ENCODE measurements around the gene EHMT2.
A peak's percentile ranks its signal among the peaks of the same experiment; 100 is the strongest.
"Not testable (repeated sequence)": the region's sequence is repeated elsewhere in the genome, so short reads cannot be mapped to it uniquely, and the experiment has no call there.

Gene EHMT2

DNA sequence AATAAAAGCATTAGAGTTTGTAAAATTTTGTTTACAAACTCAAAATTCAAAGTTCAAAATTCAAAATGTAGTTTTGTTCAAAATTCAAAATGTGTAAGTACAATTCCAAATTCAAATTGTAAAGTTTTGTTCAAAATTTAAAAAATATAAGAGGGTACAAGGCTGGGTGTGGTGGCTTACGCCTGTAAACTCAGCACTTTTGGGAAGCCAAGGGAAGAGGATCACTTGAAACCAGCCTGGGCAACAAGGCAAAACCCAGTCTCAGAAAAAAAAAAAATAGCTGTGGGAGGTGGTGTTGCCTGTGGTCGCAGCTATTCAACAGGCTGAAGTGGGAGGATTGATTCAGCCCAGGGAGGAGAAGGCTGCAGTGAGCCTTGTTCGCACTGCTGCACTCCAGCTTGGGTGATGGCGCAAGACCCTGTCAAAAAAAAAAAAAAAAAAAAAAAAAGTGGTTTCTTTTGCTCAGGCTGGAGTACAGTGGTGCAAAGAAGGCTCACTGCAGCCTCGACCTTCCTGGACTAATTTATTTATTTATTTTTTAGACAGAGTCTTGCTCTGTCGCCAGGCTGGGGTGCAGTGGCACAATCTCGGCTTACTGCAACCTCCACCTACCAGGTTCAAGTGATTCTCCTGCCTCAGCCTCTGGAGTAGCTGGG, 9.8 kb upstream of the EHMT2 start:
- peak overlapping the region; percentile 6 for H3K4me3 ChIP-seq (replicated peaks; ENCODE audit: insufficient read depth, low read length)

GRCh38 chr6:31906727-31907126, 9.2 kb upstream of the EHMT2 start:
- not testable (repeated sequence) for H3K27ac ChIP-seq (replicated peaks); H3K4me3 ChIP-seq (replicated peaks; ENCODE audit: insufficient read depth, low read length); DNase-seq (ENCODE audit: low read depth in 1 of 2, low spot score in 1 of 2)

More for the DNA sequence above, 9.8 kb upstream of the EHMT2 start:
- DNase-seq (ENCODE audit: low read depth in 1 of 2, low spot score in 1 of 2): peak; percentile 88 to 90
- TF ChIP-seq, protein P1, sequence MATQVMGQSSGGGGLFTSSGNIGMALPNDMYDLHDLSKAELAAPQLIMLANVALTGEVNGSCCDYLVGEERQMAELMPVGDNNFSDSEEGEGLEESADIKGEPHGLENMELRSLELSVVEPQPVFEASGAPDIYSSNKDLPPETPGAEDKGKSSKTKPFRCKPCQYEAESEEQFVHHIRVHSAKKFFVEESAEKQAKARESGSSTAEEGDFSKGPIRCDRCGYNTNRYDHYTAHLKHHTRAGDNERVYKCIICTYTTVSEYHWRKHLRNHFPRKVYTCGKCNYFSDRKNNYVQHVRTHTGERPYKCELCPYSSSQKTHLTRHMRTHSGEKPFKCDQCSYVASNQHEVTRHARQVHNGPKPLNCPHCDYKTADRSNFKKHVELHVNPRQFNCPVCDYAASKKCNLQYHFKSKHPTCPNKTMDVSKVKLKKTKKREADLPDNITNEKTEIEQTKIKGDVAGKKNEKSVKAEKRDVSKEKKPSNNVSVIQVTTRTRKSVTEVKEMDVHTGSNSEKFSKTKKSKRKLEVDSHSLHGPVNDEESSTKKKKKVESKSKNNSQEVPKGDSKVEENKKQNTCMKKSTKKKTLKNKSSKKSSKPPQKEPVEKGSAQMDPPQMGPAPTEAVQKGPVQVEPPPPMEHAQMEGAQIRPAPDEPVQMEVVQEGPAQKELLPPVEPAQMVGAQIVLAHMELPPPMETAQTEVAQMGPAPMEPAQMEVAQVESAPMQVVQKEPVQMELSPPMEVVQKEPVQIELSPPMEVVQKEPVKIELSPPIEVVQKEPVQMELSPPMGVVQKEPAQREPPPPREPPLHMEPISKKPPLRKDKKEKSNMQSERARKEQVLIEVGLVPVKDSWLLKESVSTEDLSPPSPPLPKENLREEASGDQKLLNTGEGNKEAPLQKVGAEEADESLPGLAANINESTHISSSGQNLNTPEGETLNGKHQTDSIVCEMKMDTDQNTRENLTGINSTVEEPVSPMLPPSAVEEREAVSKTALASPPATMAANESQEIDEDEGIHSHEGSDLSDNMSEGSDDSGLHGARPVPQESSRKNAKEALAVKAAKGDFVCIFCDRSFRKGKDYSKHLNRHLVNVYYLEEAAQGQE (IDR thresholded peaks at IDR 0.05; ENCODE audit: insufficient replicate concordance, low read depth): no peak
- no peak for TF ChIP-seq POLR2AphosphoS5 (IDR thresholded peaks at IDR 0.05; ENCODE audit: low read depth)
- no peak for TF ChIP-seq CTCF (IDR thresholded peaks at IDR 0.05; ENCODE audit: insufficient read depth, low read length)
- TF ChIP-seq GABPA (IDR thresholded peaks at IDR 0.05; ENCODE audit: low read depth): no peak
- no peak for TF ChIP-seq SPI1 (IDR thresholded peaks at IDR 0.05; ENCODE audit: borderline replicate concordance, low read depth)
- no peak overlapping the region; the same call in 1 of the 2 replicates for H3K27ac ChIP-seq (replicated peaks)
- no peaks in the 10 kb centered on the region for H3K27me3 ChIP-seq (ENCODE audit: insufficient read depth, poor library complexity, severe bottlenecking)

GRCh38 chr6:31906122-31906521, 8.6 kb upstream of the EHMT2 start:
- Histone ChIP-seq H3K27me3 (ENCODE audit: insufficient read depth, poor library complexity, severe bottlenecking) (no peaks in the 10 kb centered on the region), H3K27ac (replicated peaks) (no peak overlapping the region), H3K4me3 (replicated peaks; ENCODE audit: insufficient read depth, low read length) (no peak overlapping the region)
- TF ChIP-seq GABPA (IDR thresholded peaks at IDR 0.05; ENCODE audit: low read depth) (no peak), SPI1 (IDR thresholded peaks at IDR 0.05; ENCODE audit: borderline replicate concordance, low read depth) (no peak), POLR2AphosphoS5 (IDR thresholded peaks at IDR 0.05; ENCODE audit: low read depth) (no peak), CTCF (IDR thresholded peaks at IDR 0.05; ENCODE audit: insufficient read depth, low read length) (no peak)
- TF ChIP-seq, protein P1 (IDR thresholded peaks at IDR 0.05; ENCODE audit: insufficient replicate concordance, low read depth): no peak
- DNase-seq (ENCODE audit: low read depth in 1 of 2, low spot score in 1 of 2): no peak

More at GRCh38 chr6:31906727-31907126, 9.2 kb upstream of the EHMT2 start:
- H3K27me3 ChIP-seq (ENCODE audit: insufficient read depth, poor library complexity, severe bottlenecking): not testable (repeated sequence)

DNA sequence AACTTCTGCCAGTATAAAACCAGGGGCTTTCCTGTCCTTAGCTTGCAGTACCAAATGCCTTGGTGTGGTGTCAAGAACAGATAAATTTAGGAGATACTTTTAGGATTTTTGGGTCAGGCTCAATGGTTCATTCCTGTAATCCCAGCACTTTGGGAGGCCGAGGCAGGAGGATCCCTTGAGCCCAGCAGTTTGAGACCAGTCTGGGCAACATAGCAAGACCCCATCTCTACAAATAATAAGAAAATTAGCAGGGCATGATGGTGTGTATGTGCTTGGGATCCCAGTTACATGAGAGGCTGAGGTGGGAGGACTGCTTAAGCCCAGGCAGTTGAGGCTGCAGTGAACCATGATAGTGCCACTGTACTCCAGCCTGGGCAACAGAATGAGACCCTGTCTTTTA, 7.5 kb upstream of the EHMT2 start:
- Histone ChIP-seq H3K27ac (replicated peaks) (no peak overlapping the region), H3K4me3 (replicated peaks; ENCODE audit: insufficient read depth, low read length) (no peak overlapping the region), H3K27me3 (ENCODE audit: insufficient read depth, poor library complexity, severe bottlenecking) (no peaks in the 10 kb centered on the region)
- no peak for DNase-seq (ENCODE audit: low read depth in 1 of 2, low spot score in 1 of 2)
- TF ChIP-seq SPI1 (IDR thresholded peaks at IDR 0.05; ENCODE audit: borderline replicate concordance, low read depth): no peak
- TF ChIP-seq POLR2AphosphoS5 (IDR thresholded peaks at IDR 0.05; ENCODE audit: low read depth): no peak
- no peak for TF ChIP-seq CTCF (IDR thresholded peaks at IDR 0.05; ENCODE audit: insufficient read depth, low read length)
- TF ChIP-seq GABPA (IDR thresholded peaks at IDR 0.05; ENCODE audit: low read depth): no peak
- TF ChIP-seq, protein P1 (IDR thresholded peaks at IDR 0.05; ENCODE audit: insufficient replicate concordance, low read depth): no peak

All from HL-60 (cell line).